Endothelial cell of umbilical vein (primary cell): ENCODE data around the gene IKZF1. TPM values are rescaled to one million over a fixed set of nuclear protein-coding genes. Genes with fewer than 3 reads are reported as not detected.

Experiments
- BruUV-seq: library from RNA; stranded (reverse); fragments of 400-500 nt; replicated peaks from 2 replicates; lab custom pipeline; 2021; lab: Mats Ljungman, UMichigan
- CTCF ChIA-PET: fragments of 300-600, 350-600 bp; sonication (Branson Sonifier 250); formaldehyde crosslinking; loops from one replicate; lab custom pipeline; 2021; ENCODE audit warnings: antibody characterized with exemption, inconsistent platforms; lab: Charles Lee
- POLR2A ChIA-PET: fragments of 300-600, 350-600 bp; sonication (Branson Sonifier 250); formaldehyde crosslinking; loops from one replicate; lab custom pipeline; 2021; ENCODE audit warnings: antibody characterized with exemption, inconsistent platforms; lab: Charles Lee
- DNase-seq: peaks from one replicate; pipeline ENCODE4 v3.0.0-alpha.2; 2011; ENCODE audit warnings: low read depth, low spot score
- FAIRE-seq: peaks from 2 replicates; lab custom pipeline; 2011; peaks lifted over from hg19 to GRCh38; lab: Jason Lieb, UNC
- H2AFZ ChIP-seq: 2 replicates; pipeline ENCODE4 v1.6.0; 2012; ENCODE audit warnings: low read depth, low read length, control low read depth, inconsistent platforms
- H3K27ac ChIP-seq: 2 replicates; pipeline ENCODE4 v1.5.1; 2011; ENCODE audit warnings: low read depth, mild to moderate bottlenecking, control low read depth, low read length, moderate library complexity; ENCODE audit not compliant: insufficient read depth
- H3K27me3 ChIP-seq, 2 experiments: 2 replicates each; pipeline versions ENCODE4 v1.6.0 to v1.6.1; 2011; ENCODE audit warnings: low read length in 2 of 2, mixed read lengths in 1 of 2; ENCODE audit not compliant: control insufficient read depth in 2 of 2, insufficient read depth in 2 of 2
- H3K36me3 ChIP-seq, 2 experiments: 2 replicates in 1 of 2; 3 replicates in 1 of 2; pipeline ENCODE4 v1.5.1; 2011; ENCODE audit warnings: low read length in 2 of 2, mild to moderate bottlenecking in 1 of 2, moderate library complexity in 1 of 2; ENCODE audit not compliant: control insufficient read depth in 2 of 2, insufficient read depth in 2 of 2; ENCODE audit errors: extremely low read depth in 1 of 2
- H3K4me1 ChIP-seq: 3 replicates; pipeline ENCODE4 v1.5.1; 2011; ENCODE audit warnings: mild to moderate bottlenecking, low read length; ENCODE audit not compliant: control insufficient read depth, insufficient read depth; ENCODE audit errors: extremely low read depth
- H3K4me2 ChIP-seq: 2 replicates; pipeline ENCODE4 v1.6.1; 2011; ENCODE audit warnings: low read length, control low read depth, mixed read lengths; ENCODE audit not compliant: insufficient read depth
- H3K4me3 ChIP-seq, 3 experiments: fragments of 200-600 bp in 1 of 3; sonication (generic), shearing (Covaris generic) in 1 of 3; replicated peaks in 1 of 3; 2 replicates each; pipeline ENCODE4 v1.5.1; 2011 to 2016; ENCODE audit warnings: control low read depth in 3 of 3, low read length in 3 of 3, mild to moderate bottlenecking in 2 of 3, inconsistent platforms in 1 of 3, low read depth in 1 of 3, moderate library complexity in 1 of 3; ENCODE audit not compliant: insufficient read depth in 1 of 3
- H3K79me2 ChIP-seq: 2 replicates; pipeline ENCODE4 v1.6.0; 2012; ENCODE audit warnings: low read length, inconsistent platforms; ENCODE audit not compliant: control insufficient read depth, insufficient read depth
- H3K9ac ChIP-seq: replicated peaks from 2 replicates; pipeline ENCODE3; 2011; ENCODE audit warnings: low read length, control low read depth; ENCODE audit not compliant: insufficient read depth; ENCODE audit errors: extremely low read depth
- H3K9me1 ChIP-seq: replicated peaks from 3 replicates; pipeline ENCODE4 v1.6.0; 2011; ENCODE audit warnings: mild to moderate bottlenecking, low read length; ENCODE audit not compliant: control insufficient read depth, insufficient read depth; ENCODE audit errors: extremely low read depth
- H3K9me3 ChIP-seq: replicated peaks from 2 replicates; pipeline ENCODE4 v1.5.1; 2012; ENCODE audit warnings: low read length, inconsistent platforms; ENCODE audit not compliant: control insufficient read depth, insufficient read depth
- H4K20me1 ChIP-seq: replicated peaks from 2 replicates; pipeline ENCODE3; 2011; ENCODE audit warnings: mild to moderate bottlenecking, low read length; ENCODE audit not compliant: control insufficient read depth, insufficient read depth; ENCODE audit errors: extremely low read depth
- CTCF ChIP-seq, 2 donors: IDR thresholded peaks; 1 replicate in 1 of 2; 2 replicates in 1 of 2; pipeline ENCODE4 v1.5.1; 2011; ENCODE audit warnings: low read length in 2 of 2, mild to moderate bottlenecking in 2 of 2, moderate library complexity in 2 of 2, control low read depth in 1 of 2, inconsistent platforms in 1 of 2, low read depth in 1 of 2; ENCODE audit not compliant: insufficient read depth in 1 of 2; ENCODE audit errors: extremely low read depth in 1 of 2
- EZH2 ChIP-seq: IDR thresholded peaks from 2 replicates; pipeline ENCODE4 v1.6.1; 2012; ENCODE audit warnings: borderline replicate concordance, low read depth, mild to moderate bottlenecking, moderate library complexity, low read length, inconsistent platforms; ENCODE audit not compliant: severe bottlenecking
- FOS ChIP-seq: IDR thresholded peaks from 2 replicates; pipeline ENCODE4 v1.6.1; 2011; ENCODE audit warnings: mild to moderate bottlenecking, low read length, moderate library complexity, borderline replicate concordance; ENCODE audit not compliant: insufficient read depth
- MYC ChIP-seq: IDR thresholded peaks from one replicate; pipeline ENCODE4 v1.6.1; 2011; ENCODE audit warnings: mild to moderate bottlenecking, low read depth, low read length
- POLR2A ChIP-seq: IDR thresholded peaks from 2 replicates; pipeline ENCODE4 v1.6.1; 2012; ENCODE audit warnings: low read depth, mild to moderate bottlenecking, control low read depth, low read length
- POLR2AphosphoS5 ChIP-seq: IDR thresholded peaks from 2 replicates; pipeline ENCODE4 v1.6.1; 2012; ENCODE audit warnings: low read depth, mild to moderate bottlenecking, control low read depth, low read length, moderate library complexity; ENCODE audit not compliant: insufficient read depth
- dilution Hi-C: fragments of 300-500 bp; cut with MboI; formaldehyde crosslinking; loops from one replicate; pipeline ENCODE4 v1.15.0; 2019; ENCODE audit warnings: low sequenced_read_pairs; ENCODE audit not compliant: extremely low pct_ligation_motif_present
- intact Hi-C: fragments of 100-400 bp; cut with micrococcal nuclease; formaldehyde crosslinking; loops from one replicate; pipeline ENCODE4 v1.10.0; 2022
- polyA plus RNA-seq, 4 experiments: library from polyadenylated mRNA; depleted of rRNA in 3 of 4; stranded (reverse) in 3 of 4; unstranded in 1 of 4; fragments of >200 nt; gene quantifications; 2 replicates each; pipeline versions ENCODE4 v1.2.1 to v1.2.3, GENCODE V29; 2011 to 2012; ENCODE audit warnings: missing spikeins in 1 of 4
- total RNA-seq: library from RNA; stranded (reverse); gene quantifications from 2 replicates; pipeline ENCODE4 v1.2.3, GENCODE V29; 2021

IKZF1 gene
- total and polyA plus RNA-seq, 2 donors (not counting 3 experiments of a cell fraction or from before 2014, with no cell fraction given) = 0.01 to 0.20 TPM

GRCh38 chr7:50409856-50410745 is 105.6 kb downstream of the IKZF1 start:
- no peak overlapping the region for H3K4me3 ChIP-seq
- H3K4me2 ChIP-seq = no peak overlapping the region
- FAIRE-seq = no peak
- no peaks in the 10 kb centered on the region for H3K4me1 ChIP-seq
- no peaks in the 10 kb centered on the region for H3K79me2 ChIP-seq
- no peak overlapping the region for H3K27ac ChIP-seq
- H3K9me1 ChIP-seq = no peaks in the 10 kb centered on the region
- DNase-seq = no peak
- H3K9ac ChIP-seq = no peak overlapping the region
- TF ChIP-seq POLR2A (no peak), CTCF (IDR thresholded peaks at IDR 0.05; ENCODE audit: extremely low read depth in 1 of 2, insufficient read depth in 1 of 2, low read depth in 1 of 2, low read length in 2 of 2) (no peak), POLR2AphosphoS5 (no peak), MYC (no peak), FOS (no peak), EZH2 (no peak)
- H3K9me3 ChIP-seq = no peaks in the 10 kb centered on the region
- H4K20me1 ChIP-seq = no peaks in the 10 kb centered on the region
- no TSS peak for BruUV-seq
- ChIA-PET CTCF (no interaction called here), POLR2A (no interaction called here)
- intact Hi-C loops (no loop called here), dilution Hi-C loops (no loop called here)
- no peaks in the 10 kb centered on the region for H3K36me3 ChIP-seq
- H3K27me3 ChIP-seq = peaks cover 0 to 2% of the 10 kb centered on the region in 2 experiments
- no peak overlapping the region for H2AFZ ChIP-seq
